Mesenchymal stem cell (in vitro differentiated cells and primary cell): Measurements from ENCODE around the gene GUCA1A.
"Not testable (repeated sequence)": the region's sequence is repeated elsewhere in the genome, so short reads cannot be mapped to it uniquely, and the experiment has no call there.

ENCODE experiments used
- DNase-seq: peaks from one replicate; pipeline ENCODE4 v3.0.0-alpha.2; 2013
- H2AFZ ChIP-seq: one replicate; pipeline ENCODE4 v1.6.1; 2013; ENCODE audit warnings: low read depth, mild to moderate bottlenecking, control low read depth, inconsistent platforms, low read length, moderate library complexity
- H2AK5ac ChIP-seq: 2 replicates; pipeline ENCODE4 v1.6.1; 2013; ENCODE audit warnings: low read length, moderate library complexity, mild to moderate bottlenecking, inconsistent platforms; ENCODE audit not compliant: severe bottlenecking
- H2BK120ac ChIP-seq: one replicate; pipeline ENCODE4 v1.6.1; 2013; ENCODE audit warnings: low read depth, mild to moderate bottlenecking, inconsistent platforms, low read length, moderate library complexity
- H2BK12ac ChIP-seq, 2 experiments: one replicate each; pipeline ENCODE4 v1.6.1; 2013; ENCODE audit warnings: inconsistent platforms in 2 of 2, low read length in 2 of 2, mild to moderate bottlenecking in 2 of 2, moderate library complexity in 2 of 2, control low read depth in 1 of 2
- H2BK15ac ChIP-seq: one replicate; pipeline ENCODE4 v1.6.1; 2013; ENCODE audit warnings: mild to moderate bottlenecking, low read depth, inconsistent platforms; ENCODE audit not compliant: poor library complexity, severe bottlenecking
- H2BK5ac ChIP-seq: 2 replicates; pipeline ENCODE4 v1.6.1; 2013; ENCODE audit warnings: low read depth, mild to moderate bottlenecking, low read length, control low read depth, inconsistent platforms; ENCODE audit not compliant: poor library complexity, severe bottlenecking
- H3K14ac ChIP-seq, 2 experiments: one replicate each; pipeline ENCODE4 v1.6.1; 2013; ENCODE audit warnings: inconsistent platforms in 2 of 2, low read length in 2 of 2, control low read depth in 1 of 2, mild to moderate bottlenecking in 1 of 2, moderate library complexity in 1 of 2
- H3K18ac ChIP-seq, 2 experiments: one replicate each; pipeline ENCODE4 v1.6.1; 2013; ENCODE audit warnings: inconsistent platforms in 2 of 2, low read length in 2 of 2, control low read depth in 1 of 2, low read depth in 1 of 2, mild to moderate bottlenecking in 1 of 2
- H3K23ac ChIP-seq, 2 experiments: one replicate each; pipeline ENCODE4 v1.6.1; 2013; ENCODE audit warnings: inconsistent platforms in 2 of 2, low read length in 2 of 2, mild to moderate bottlenecking in 2 of 2, moderate library complexity in 2 of 2, control low read depth in 1 of 2
- H3K27ac ChIP-seq: 2 replicates; pipeline ENCODE4 v1.5.1; 2013; ENCODE audit warnings: mild to moderate bottlenecking, moderate library complexity, low read length, control low read depth, inconsistent platforms; ENCODE audit not compliant: poor library complexity, severe bottlenecking
- H3K27me3 ChIP-seq, 2 experiments: 2 replicates each; pipeline versions ENCODE4 v1.6.1 to v1.7.0; 2013; ENCODE audit warnings: low read length in 2 of 2, mild to moderate bottlenecking in 2 of 2, moderate library complexity in 2 of 2, control low read depth in 1 of 2, inconsistent platforms in 1 of 2; ENCODE audit not compliant: control insufficient read depth in 1 of 2, insufficient read depth in 1 of 2
- H3K36me3 ChIP-seq, 2 experiments: 2 replicates each; pipeline versions ENCODE4 v1.6.1 to v1.7.0; 2013; ENCODE audit warnings: low read length in 2 of 2, control low read depth in 1 of 2, inconsistent platforms in 1 of 2, low read depth in 1 of 2, mild to moderate bottlenecking in 1 of 2; ENCODE audit not compliant: insufficient read depth in 2 of 2, control insufficient read depth in 1 of 2
- H3K4ac ChIP-seq, 2 experiments: one replicate each; pipeline ENCODE4 v1.6.1; 2013; ENCODE audit warnings: inconsistent platforms in 2 of 2, low read length in 2 of 2, mild to moderate bottlenecking in 2 of 2, moderate library complexity in 2 of 2, control low read depth in 1 of 2, low read depth in 1 of 2
- H3K4me1 ChIP-seq: 2 replicates; pipeline ENCODE4 v1.6.1; 2013; ENCODE audit warnings: low read depth, low read length, control low read depth; ENCODE audit not compliant: control insufficient read depth, insufficient read depth
- H3K4me2 ChIP-seq: 2 replicates; pipeline ENCODE4 v1.6.1; 2013; ENCODE audit warnings: low read length, mild to moderate bottlenecking, inconsistent platforms; ENCODE audit not compliant: poor library complexity, severe bottlenecking
- H3K4me3 ChIP-seq, 2 experiments: 2 replicates each; pipeline versions ENCODE4 v1.5.1 to v1.7.0; 2013; ENCODE audit warnings: low read length in 2 of 2, mild to moderate bottlenecking in 2 of 2, control low read depth in 1 of 2, low read depth in 1 of 2; ENCODE audit not compliant: insufficient read depth in 1 of 2
- H3K79me1 ChIP-seq: replicated peaks from 2 replicates; pipeline ENCODE4 v1.6.1; 2013; ENCODE audit warnings: mild to moderate bottlenecking, control low read depth, low read length, inconsistent platforms; ENCODE audit not compliant: poor library complexity, severe bottlenecking
- H3K9ac ChIP-seq: 2 replicates; pipeline ENCODE4 v1.7.0; 2013; ENCODE audit warnings: mild to moderate bottlenecking, low read length, moderate library complexity
- H3K9me3 ChIP-seq: 2 replicates; pipeline ENCODE4 v1.7.0; 2013; ENCODE audit warnings: mild to moderate bottlenecking, low read length; ENCODE audit not compliant: control insufficient read depth
- H4K8ac ChIP-seq: one replicate; pipeline ENCODE4 v1.6.1; 2013; ENCODE audit warnings: inconsistent platforms, mild to moderate bottlenecking, low read length, moderate library complexity
- H4K91ac ChIP-seq: one replicate; pipeline ENCODE4 v1.6.1; 2013; ENCODE audit warnings: mild to moderate bottlenecking, low read length, inconsistent platforms
- WGBS: methylation state at CpG from one replicate; pipeline ENCODE4 v1.1.7; 2013; ENCODE audit warnings: mixed read lengths; 5-methylcytosine and 5-hydroxymethylcytosine counted together

GUCA1A gene

DNA sequence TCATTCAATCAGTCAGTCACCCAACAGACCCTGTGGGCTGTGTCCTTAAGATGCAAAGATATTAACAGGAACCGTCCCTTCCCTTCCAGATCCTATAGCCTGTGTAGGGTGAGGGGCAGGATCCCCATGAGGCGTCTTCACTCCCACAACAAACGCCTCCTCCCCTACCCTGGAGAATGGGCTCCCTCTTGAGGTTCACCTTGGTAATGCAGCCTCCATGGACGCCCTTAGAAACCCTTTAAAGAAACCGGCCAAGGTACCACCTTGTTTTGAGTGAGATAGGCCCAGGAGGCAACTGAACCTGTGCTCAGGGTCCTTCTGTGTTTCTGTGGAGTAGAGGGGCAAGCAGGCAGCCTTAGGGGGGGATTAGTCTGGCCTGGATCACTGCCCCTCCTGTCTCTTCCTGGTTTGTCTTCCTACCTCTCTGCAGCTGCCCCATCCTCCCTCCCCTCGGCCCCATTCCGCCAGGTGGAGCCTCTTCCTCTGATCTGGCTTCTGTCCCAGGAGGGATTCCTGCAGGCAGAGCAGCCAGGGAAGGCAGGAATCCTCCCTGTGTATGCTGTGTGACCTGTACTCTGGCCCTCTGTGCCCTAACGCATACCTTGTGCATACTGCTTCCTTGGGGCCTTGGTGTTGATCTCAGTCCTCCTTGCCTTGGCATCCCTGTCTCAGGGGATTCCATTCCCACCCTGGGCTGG is 6.6 kb upstream of the GUCA1A start:
- peaks cover 20% of the 10 kb centered on the region for H3K4me1 ChIP-seq

DNA sequence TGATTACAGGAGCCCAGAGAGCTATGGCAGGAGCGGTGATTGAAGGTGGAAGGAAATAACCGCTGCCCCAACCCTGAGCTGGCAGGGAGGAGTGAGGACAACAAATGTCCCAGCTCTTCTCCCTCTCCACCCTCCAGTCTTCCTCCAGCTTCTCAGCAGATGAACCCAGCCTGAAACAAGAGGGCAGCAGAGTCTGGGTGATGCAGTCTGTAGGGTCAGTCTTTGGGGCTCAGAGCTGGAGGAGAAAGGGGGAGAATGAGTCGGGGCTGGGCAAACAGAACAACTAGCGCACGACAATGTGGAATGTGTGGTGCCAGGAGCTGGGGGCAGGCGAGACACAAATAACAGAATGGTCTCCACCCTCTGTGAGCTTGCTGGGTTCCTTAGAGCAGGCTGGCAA is 4.5 kb upstream of the GUCA1A start:
- Histone ChIP-seq H2BK15ac (no peak overlapping the region), H3K4me2 (no peak overlapping the region), H3K4me3 (no peak overlapping the region), H3K4ac (no peak overlapping the region), H3K27ac (no peak overlapping the region), H2AK5ac (no peak overlapping the region), H3K79me1 (no peaks in the 10 kb centered on the region), H2BK12ac (no peak overlapping the region), H4K91ac (no peak overlapping the region), H3K9ac (no peak overlapping the region), H3K23ac (no peak overlapping the region), H3K14ac (no peak overlapping the region), H3K18ac (no peak overlapping the region), H3K9me3 (no peaks in the 10 kb centered on the region), H3K27me3 (no peaks in the 10 kb centered on the region), H2BK120ac (no peak overlapping the region), H2AFZ (no peak overlapping the region), H3K4me1 (peaks cover 13% of the 10 kb centered on the region), H4K8ac (no peak overlapping the region), H2BK5ac (no peak overlapping the region), H3K36me3 (no peaks in the 10 kb centered on the region)
- no peak for DNase-seq
- WGBS, result 93% methylated on average over 6 of the region's 6 CpGs

More for the DNA sequence above, 6.6 kb upstream of the GUCA1A start:
- Histone ChIP-seq H3K9me3 (no peaks in the 10 kb centered on the region), H2BK12ac (no peak overlapping the region), H3K27ac (no peak overlapping the region), H3K4me3 (no peak overlapping the region), H2BK15ac (peak overlapping the region; percentile 46), H3K23ac (no peak overlapping the region), H3K18ac (no peak overlapping the region), H3K4me2 (no peak overlapping the region), H2BK5ac (no peak overlapping the region), H2BK120ac (no peak overlapping the region), H4K8ac (peak overlapping the region; percentile 94), H2AK5ac (peak overlapping the region; percentile 62), H4K91ac (peak overlapping the region; percentile 73), H3K14ac (no peak overlapping the region), H3K27me3 (no peaks in the 10 kb centered on the region), H3K36me3 (no peaks in the 10 kb centered on the region), H3K4ac (no peak overlapping the region), H3K9ac (peak overlapping the region; percentile 6), H2AFZ (peak overlapping the region; percentile 36), H3K79me1 (no peaks in the 10 kb centered on the region)
- peak; percentile 72 for DNase-seq
- WGBS, result 14% methylated on average over 8 of the region's 8 CpGs

DNA sequence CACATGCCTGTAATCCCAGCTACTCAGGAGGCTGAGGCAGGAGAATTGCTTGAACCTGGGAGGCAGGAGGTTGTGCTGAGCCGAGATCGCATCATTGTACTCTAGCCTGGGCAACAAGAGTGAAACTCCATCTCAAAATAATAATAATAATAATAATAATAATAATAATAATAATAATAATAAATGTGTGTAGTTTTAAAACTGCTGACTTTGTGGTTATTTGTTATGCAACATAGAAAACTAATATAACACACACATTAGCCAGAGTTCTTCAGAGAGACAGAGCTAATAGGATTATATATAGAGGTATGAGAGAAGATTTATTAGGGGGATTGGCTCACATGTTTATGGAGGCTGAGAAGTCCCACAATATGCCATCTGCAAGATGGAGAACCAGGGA is 3.4 kb upstream of the GUCA1A start:
- WGBS, result no CpG with 5 or more reads among the region's 2 CpGs
- H3K27ac ChIP-seq, H2BK120ac ChIP-seq, H3K23ac ChIP-seq, H3K18ac ChIP-seq, H3K9ac ChIP-seq, H2AK5ac ChIP-seq, H3K4ac ChIP-seq, H2BK15ac ChIP-seq, H4K91ac ChIP-seq, H3K4me1 ChIP-seq, H3K36me3 ChIP-seq, H3K79me1 ChIP-seq, H3K27me3 ChIP-seq, H2BK12ac ChIP-seq, H2BK5ac ChIP-seq, DNase-seq, H4K8ac ChIP-seq, H3K9me3 ChIP-seq, H2AFZ ChIP-seq, H3K14ac ChIP-seq, H3K4me2 ChIP-seq, H3K4me3 ChIP-seq: not testable (repeated sequence)

DNA sequence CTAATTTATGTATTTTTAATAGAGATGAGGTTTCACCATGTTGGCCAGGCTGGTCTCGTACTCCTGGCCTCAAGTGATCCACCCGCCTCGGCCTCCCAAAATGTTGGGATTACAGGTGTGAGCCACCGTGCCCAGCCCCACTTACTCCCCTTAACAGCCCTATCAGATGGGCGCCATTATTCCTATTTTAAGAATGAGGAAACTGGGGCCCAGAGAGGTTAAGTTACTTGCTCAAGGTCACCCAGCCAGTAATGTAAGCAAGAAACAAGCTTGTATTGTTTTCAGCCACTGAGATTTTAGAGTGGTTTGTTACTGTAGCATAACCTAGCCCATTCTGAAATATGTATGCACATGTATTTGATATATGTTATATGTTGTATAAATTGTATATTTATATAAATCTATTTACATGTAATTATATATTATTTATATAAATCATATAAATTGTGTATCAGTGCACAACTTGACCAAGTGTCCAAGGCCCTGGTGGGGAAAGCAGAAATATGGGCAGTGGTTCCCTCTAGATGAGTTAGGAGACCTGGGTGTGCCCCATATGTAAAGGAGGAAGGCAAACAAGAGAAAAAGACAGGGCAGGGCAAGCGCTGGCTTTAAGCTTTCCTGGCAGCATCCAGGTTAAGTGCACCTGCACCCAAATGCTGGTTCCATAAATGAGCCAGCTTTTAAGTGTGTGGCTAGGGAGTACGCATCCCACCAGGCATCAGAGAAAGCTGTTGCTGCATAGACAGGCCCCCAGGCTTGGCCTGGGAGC is 1.2 kb upstream of the GUCA1A start:
- 92% methylated on average over 7 of the region's 7 CpGs for WGBS
- H2BK15ac ChIP-seq, result no peak overlapping the region
- H3K23ac ChIP-seq, result no peak overlapping the region
- no peak overlapping the region for H2BK5ac ChIP-seq
- H3K14ac ChIP-seq, result no peak overlapping the region
- H3K4me2 ChIP-seq, result no peak overlapping the region
- no peaks in the 10 kb centered on the region for H3K27me3 ChIP-seq
- no peaks in the 10 kb centered on the region for H3K36me3 ChIP-seq
- no peak overlapping the region for H4K91ac ChIP-seq
- H3K27ac ChIP-seq, result no peak overlapping the region
- no peak overlapping the region for H3K4ac ChIP-seq
- no peak overlapping the region for H3K4me3 ChIP-seq
- no peak overlapping the region for H2BK120ac ChIP-seq
- H3K18ac ChIP-seq, result no peak overlapping the region
- no peak overlapping the region for H3K9ac ChIP-seq
- no peaks in the 10 kb centered on the region for H3K79me1 ChIP-seq
- H2AFZ ChIP-seq, result no peak overlapping the region
- H2AK5ac ChIP-seq, result no peak overlapping the region
- DNase-seq, result no peak
- H4K8ac ChIP-seq, result no peak overlapping the region
- H3K9me3 ChIP-seq, result no peaks in the 10 kb centered on the region
- H3K4me1 ChIP-seq, result peaks cover under 1% of the 10 kb centered on the region
- no peak overlapping the region for H2BK12ac ChIP-seq
